Activated CD4-positive, alpha-beta T cell treated with anti-CD3 and anti-CD28 coated beads for 48 hours (primary cell): Measurements from ENCODE around the gene METTL2B.
"Not testable (repeated sequence)": the region's sequence is repeated elsewhere in the genome, so short reads cannot be mapped to it uniquely, and the experiment has no call there.

Experiments used
- DNase-seq: peaks from one replicate; pipeline ENCODE4 v3.0.0-alpha.2; 2020

Gene METTL2B

GRCh38 chr7:128529191-128529590, 52.6 kb downstream of the METTL2B start:
- DNase-seq: not testable (repeated sequence)

DNA sequence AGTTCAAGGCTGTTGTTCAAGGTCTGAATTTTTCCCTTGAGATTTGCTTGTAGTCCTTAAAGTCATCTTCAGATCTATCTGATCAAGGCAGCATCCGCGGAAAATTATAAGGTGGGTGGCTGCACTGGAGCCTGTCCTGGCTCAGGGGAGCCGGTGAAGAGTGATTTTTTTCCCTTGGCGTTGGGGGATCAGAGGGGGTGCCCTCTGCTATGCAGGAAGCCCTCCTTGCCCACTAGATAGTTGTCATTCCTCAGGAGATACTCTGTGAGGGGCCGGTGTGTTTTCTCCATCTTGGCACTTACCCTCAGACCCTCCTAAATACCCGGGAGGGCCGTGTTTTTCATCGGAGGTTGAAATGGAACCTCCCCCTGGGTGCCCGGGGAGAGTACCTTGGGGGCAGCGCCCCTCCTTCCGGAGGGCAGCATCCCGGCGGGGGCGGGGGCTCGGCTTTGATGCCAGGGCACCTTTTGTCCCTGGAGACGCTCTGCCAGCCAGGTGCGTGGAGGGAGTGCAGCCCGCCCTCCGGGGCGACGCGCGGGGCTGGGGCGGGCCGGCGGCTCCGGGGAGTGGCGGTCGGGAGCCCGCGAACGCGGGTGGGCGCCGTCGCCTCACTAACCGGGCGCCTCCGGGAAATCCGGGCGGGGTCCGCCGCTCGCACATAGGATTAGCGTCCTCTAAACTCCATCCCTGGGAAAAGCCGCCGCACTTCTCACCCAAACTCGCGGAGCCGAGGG, 53.7 kb downstream of the METTL2B start:
- DNase-seq: peak; percentile 54

GRCh38 chr7:128530855-128531104, 54.2 kb downstream of the METTL2B start:
- DNase-seq: no peak

GRCh38 chr7:128531105-128531954, 54.8 kb downstream of the METTL2B start:
- DNase-seq: peak; percentile 86

- peak; percentile 57 for DNase-seq
These were observed 55.5 kb downstream of the METTL2B start for GRCh38 chr7:128531955-128532478.

- not testable (repeated sequence) for DNase-seq
These were observed 56.4 kb downstream of the METTL2B start for GRCh38 chr7:128532956-128533355.

GRCh38 chr7:128537410-128537809, 60.9 kb downstream of the METTL2B start:
- DNase-seq: not testable (repeated sequence)

GRCh38 chr7:128542530-128542929, 66.0 kb downstream of the METTL2B start:
- DNase-seq: not testable (repeated sequence)

DNA sequence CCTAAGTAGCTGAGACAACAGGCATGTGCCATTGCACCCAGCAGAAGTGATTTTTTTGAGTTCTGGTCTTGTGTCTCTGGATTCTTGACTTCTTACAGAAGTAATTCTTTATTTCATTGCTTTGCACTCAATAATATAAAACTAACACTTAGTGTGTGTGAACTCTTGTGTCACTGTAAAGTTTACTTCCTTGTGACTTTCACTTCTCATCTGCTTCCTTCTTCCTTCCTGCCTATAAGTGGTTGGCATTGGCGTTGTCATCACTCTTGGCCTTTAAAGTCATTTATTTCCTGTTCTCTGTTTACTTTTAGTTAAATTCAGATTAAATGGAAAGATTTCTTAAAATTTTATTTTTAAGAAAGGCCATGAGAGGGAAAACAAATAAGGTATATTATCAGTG, 66.8 kb downstream of the METTL2B start:
- DNase-seq: not testable (repeated sequence)

- not testable (repeated sequence) for DNase-seq
These were observed 69.8 kb downstream of the METTL2B start for GRCh38 chr7:128546319-128546851.

DNA sequence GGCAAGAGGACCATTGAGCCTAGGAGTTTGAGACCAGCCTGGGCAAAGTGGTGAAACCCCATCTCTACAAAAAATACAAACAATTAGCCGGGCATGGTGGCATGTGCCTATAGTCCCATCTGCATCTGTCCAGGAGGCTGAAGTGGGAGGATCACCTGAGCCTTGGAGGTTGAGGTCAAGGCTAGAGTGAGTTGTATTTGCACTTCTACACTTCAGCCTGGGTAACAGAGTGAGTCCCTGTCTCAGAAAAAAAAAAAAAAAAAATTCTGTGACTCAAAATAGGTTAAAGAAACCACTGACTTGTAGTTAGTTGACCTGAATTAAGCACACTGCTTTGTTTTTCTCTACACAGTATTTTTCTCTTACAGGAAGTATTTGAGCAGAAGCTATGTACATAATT, 74.4 kb downstream of the METTL2B start:
- no peak for DNase-seq

DNA sequence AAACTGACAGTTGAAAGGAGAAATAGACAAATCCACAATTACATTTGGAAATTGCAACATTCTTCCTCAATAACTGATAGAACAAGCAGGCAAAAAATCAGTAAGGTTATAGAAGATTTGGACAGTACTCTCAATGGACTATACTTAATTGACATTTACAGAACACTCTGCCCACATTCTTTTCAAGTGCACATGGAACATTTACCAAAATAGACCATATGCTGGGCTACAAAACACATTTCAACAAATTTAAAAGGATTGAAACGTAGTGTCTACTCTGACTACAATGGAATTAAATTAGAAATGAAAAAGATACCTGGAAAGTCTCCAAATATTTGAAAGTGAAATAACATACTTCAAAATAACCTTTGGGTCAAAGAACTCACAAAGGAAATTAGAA, 77.8 kb downstream of the METTL2B start:
- DNase-seq: not testable (repeated sequence)
